IPS-11a (cell line): ENCODE data around the gene LECT2.

ENCODE experiments used
- H3K4me3 ChIP-seq: one replicate; pipeline ENCODE4 v1.5.1; 2013; ENCODE audit warnings: low read depth, low read length, control low read depth

The LECT2 gene

DNA sequence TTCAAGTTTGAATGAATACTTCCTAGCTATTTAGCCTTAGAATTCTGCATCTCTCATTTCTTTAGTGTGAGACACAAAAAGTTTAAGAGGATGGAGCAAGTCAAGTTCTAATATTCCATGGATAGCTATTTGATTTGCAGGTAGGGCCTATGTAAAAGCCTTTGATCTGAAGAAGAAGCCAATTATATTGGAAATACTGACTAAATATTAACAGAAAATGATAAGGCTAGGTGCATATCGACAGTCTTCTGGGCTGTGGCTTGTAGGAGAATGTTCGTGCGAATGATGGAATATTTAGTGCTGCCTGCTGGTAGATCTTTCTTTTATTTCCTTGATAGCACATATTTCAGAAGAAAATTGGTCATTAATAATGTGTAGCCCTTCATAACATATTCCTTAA lies at the start of gene LECT2:
Gene LECT2, minus strand, starts transcription at position 85 of the 400 bp plus-strand sequence. CDS start 150 bp downstream, outside the sequence.
- H3K4me3 ChIP-seq: no peak within 1 kb of the TSS

- no peak overlapping the region for H3K4me3 ChIP-seq
Observed at GRCh38 chr5:136004436-136004835, 49.7 kb upstream of the LECT2 start.

- no peak overlapping the region for H3K4me3 ChIP-seq
Observed at GRCh38 chr5:136001466-136001981, 46.7 kb upstream of the LECT2 start.

DNA sequence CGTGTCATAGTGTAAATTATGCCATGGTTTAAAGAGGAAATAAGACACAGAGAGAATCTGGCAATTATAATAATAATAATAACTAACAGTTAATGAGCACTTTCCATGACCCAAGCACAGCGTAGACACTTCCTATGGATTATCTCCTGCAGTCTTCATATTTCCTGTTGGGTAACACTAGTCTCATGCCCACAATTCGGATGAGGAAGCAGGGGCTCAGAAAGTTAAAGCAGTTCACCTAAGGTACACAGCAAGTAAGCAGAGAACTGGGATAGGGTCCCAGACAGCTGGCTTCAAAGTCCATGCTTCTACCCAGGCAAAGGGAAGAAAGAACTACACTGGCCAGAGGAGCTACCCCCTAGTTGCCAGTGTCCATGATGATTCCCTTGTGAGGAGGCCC lies 46.1 kb upstream of the LECT2 start:
- H3K4me3 ChIP-seq: no peak overlapping the region

DNA sequence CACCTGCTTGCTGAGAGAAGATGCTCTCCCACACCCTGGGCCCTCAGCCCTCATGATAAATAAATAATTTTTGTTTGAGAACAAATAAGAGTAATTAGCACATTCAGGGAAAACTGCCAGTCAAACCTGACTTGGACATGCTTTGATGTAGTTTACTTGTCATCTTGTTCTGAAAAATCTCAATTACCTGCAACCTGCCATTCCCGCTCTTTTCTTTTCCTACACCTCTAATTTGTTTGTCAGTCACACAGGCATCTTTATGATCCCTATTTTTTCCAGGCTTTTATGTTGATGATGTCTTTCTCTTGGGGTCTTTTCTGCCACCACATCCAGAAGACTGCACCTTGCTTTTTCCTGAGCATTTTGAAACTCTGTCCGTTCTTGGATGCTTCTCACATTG lies 45.4 kb upstream of the LECT2 start:
- H3K4me3 ChIP-seq: no peak overlapping the region

DNA sequence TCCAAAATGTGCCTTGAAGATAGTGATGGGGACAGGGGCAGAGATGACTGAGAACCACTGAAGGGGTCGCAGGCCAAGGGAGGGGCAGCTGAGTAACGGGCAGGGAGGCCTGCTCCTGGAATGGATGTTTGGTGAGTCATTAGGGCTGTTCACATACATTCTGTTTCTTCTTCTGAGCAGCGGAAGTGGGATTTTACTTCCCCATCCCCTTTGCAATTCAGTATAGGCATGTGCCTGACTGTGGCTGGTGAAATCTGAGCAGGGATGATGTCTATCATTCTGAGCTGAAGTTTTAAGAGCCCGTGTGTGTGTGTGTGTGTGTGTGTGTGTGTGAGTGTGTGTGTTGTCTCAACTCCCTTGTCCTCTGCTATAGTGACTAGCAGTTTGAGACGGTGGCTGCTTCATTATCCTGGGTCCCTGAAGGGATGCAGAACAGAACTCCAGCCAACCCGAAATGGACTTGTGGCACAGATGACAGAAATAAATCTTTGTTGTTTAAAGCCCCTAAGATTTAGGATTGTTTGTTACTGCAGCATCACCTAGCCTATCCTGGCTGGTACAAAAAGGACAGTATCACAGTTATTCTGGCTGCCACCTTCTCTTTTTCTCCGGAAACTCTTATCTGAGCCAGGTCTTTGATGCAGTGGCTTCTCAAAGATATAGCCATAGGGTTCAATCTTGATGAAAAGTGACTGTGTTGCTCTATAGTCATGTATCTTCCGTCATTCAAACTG lies 44.8 kb upstream of the LECT2 start:
- H3K4me3 ChIP-seq: no peak overlapping the region

- no peak overlapping the region for H3K4me3 ChIP-seq
Observed at GRCh38 chr5:135998889-135999288, 44.1 kb upstream of the LECT2 start.

DNA sequence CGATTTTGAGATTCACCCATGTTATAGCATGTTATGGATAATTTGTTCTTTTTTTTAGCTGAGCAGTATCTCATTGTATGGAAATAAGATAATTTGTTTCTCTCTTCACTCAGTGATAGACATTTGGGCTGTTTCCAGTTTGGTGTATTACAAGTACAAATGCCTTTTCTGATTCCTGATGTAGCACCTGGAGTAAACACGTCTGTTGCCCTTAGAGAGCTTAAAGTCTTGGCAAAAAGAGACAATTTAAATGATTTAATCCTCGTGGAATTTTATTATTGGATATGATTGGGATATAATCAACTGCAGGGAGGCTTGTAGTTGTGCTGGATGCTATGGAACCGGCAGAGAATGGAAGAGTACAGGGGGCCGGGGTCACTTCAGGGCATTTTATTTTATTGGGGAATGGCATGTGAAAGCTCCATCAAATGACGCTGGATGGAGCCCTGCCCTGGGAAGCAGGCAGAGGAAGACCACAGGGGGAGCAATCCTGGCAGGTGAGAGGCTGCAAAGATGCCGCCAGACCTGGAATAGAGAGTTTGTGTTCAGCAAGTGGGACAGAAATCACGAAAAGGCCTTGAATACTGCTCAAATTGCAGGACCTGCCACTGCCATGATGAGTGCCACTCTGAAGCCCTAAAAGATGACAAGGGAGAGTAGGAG lies 43.0 kb upstream of the LECT2 start:
- H3K4me3 ChIP-seq: no peak overlapping the region

DNA sequence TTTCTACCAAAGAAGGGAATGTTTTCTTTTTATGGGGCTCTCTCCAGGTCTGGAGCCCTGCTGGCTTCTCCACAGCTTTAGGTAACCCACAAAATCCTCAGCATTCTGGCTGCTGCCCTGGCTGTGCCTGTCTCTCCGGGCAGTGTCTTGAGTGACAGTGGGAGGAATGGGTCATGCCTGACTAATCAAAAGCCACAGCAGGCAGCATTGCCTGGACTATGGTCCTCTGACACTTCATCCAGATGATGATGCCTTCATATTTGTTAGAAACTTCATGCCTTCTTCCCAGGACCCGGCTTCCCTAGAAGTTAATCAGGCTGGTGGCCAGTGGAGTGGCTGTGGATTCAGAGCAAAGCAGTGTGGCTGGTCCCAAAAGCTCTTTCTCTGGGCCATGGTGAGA lies 41.8 kb upstream of the LECT2 start:
- H3K4me3 ChIP-seq: no peak overlapping the region

- no peak overlapping the region for H3K4me3 ChIP-seq
Observed at GRCh38 chr5:135995976-135996375, 41.2 kb upstream of the LECT2 start.

DNA sequence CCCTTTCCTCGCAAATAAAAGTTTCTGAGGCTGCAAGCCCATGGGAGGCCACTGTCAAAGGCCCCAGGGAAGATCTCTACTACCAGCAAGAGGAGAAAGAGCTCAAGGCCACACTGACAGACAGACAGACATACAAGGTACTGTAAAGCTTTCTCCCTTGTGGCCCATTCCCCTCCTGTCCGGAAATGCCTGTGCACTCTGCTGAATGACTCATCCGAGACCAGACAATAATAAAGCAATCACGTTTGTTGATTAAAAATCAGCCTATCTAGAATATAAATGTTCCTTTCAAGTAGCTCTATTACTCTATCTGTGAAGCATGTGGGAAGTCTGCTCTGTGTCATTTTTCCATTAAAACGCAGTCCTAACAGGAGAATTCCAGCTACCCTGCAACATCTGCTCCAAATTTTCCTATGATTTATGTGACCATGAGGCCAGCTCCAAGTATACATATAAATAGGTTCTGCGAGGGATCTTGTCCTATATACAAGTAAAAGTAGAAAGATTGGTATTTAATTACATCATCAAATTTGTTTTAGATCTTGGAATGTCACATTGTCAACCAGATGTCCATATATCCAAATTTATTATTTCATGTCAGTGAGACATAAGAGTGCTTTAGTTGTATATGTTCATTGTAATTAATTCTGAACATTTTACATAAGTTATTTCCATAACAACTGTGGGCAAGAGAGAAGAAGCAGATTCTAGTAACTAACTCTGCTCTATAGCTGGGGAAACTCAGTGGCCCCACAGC lies 39.3 kb upstream of the LECT2 start:
- no peak overlapping the region for H3K4me3 ChIP-seq

DNA sequence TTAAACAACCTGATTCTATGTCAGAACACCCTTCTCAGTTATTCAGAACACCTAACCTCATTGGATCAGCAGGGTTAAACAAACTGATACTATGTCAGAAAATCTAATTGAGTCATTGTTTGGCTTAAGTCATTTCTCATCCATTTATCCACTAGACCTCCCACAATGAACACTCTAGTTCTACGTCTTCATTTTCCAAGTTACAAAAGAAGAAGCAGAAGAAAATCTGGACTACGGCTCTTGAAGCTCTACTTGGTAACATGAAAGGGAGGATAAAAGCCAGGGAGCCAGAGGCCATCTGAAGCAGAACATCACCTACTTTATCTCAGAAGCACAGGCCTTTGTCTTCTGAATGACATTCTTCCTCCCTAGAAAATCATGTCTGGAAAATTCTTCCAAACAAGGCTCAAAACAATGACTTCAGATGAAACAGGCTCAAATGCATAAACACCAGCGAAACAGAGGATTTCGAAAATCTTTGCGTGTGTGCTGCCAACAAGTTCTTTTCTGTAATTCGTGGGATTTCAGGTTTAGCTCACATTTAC lies 38.6 kb upstream of the LECT2 start:
- no peak overlapping the region for H3K4me3 ChIP-seq

- no peak overlapping the region for H3K4me3 ChIP-seq
Observed at GRCh38 chr5:135991429-135991828, 36.6 kb upstream of the LECT2 start.

- no peak overlapping the region for H3K4me3 ChIP-seq
Observed at GRCh38 chr5:135990528-135991255, 35.9 kb upstream of the LECT2 start.

DNA sequence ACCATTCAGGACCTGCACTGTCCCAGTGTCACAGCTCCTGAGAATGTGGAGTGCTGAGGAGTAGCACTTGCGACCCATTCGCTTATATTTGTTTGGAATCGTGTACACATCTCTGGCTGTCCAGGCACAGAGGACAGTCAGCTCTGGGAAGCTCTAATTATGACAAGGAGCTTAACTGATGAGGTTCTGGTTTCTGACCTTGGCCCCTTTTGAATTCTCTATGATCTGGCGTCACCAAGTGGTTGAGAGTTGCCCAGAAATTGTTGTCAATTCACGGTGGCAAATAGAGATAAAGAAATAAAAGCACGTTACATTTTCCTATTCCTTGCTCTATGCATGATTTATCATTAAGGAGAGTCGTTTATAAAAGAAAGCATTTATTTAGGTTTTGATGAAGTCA lies 34.9 kb upstream of the LECT2 start:
- no peak overlapping the region for H3K4me3 ChIP-seq

DNA sequence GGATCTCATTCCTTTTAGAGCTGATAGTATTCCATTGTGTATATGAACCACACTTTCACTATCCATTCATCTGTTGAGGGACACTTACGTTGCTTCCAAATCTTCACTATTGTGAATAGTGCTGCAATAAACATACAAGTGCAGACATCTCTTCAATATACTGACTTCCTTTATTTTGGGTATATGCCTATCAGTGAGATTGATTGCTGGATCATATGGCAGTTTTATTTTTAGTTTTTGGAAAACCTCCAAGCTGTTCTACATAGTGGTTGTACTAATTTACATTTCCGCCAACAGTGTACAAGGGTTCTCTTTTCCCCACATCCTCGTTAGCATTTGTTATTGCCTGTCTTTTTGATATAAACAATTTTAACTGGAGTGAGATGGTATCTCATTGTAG lies 33.8 kb upstream of the LECT2 start:
- H3K4me3 ChIP-seq: no peak overlapping the region

- H3K4me3 ChIP-seq: no peak overlapping the region
Observed at GRCh38 chr5:135986891-135987401, 32.2 kb upstream of the LECT2 start.

DNA sequence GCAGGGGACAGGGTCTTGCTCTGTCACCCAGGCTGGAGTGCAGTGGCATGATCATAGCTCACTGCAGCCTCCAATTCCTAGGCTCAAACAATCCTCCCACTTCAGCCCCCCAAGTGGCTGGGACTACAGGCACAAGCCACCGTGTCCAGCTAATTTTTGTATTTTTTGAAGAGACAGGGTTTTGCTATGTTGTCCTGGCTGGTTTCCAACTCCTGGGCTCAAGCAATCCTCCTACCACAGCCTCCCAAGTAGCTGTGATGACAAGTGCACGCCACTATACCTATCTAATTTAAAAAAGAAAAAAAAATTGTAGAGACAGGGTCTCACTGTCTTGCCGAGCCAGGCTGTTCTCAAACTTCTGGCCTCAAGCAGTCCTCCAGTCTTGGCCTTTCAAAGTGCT lies 31.6 kb upstream of the LECT2 start:
- no peak overlapping the region for H3K4me3 ChIP-seq

DNA sequence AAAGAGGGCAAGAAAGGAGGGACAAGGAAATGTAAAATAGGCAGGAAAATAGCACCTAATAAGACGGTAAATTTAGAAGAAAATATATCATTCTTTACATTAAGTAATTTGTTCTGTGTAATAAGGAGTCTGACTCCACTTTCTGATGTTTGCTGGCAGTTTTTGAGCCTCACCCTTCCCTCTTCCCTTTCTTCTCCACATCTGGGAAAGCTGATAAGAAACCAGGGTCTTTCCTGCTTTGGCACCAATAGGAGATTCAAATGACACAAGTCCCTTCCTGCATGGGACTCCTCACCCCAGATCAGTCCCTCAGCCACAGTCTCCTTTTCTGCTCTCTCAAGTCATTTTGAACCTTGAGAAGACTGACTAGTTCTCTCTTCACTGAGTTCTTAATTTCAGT lies 31.2 kb upstream of the LECT2 start:
- no peak overlapping the region for H3K4me3 ChIP-seq

- H3K4me3 ChIP-seq: no peak overlapping the region
Observed at GRCh38 chr5:135980620-135981019, 25.8 kb upstream of the LECT2 start.

GRCh38 chr5:135979510-135979909 lies 24.7 kb upstream of the LECT2 start:
- H3K4me3 ChIP-seq: no peak overlapping the region
